HG03342 (cell line): ENCODE data around the gene CHPF.

Experiments
- ATAC-seq: cut with Tn5 transposase; IDR thresholded peaks from one replicate; pipeline ENCODE4 v1.9.1; 2021; ENCODE audit warnings: mild to moderate bottlenecking, moderate library complexity; ENCODE audit not compliant: unreplicated experiment

CHPF gene

GRCh38 chr2:219552382-219553167 is 9.0 kb upstream of the CHPF start:
- peak; percentile 93 for ATAC-seq

DNA sequence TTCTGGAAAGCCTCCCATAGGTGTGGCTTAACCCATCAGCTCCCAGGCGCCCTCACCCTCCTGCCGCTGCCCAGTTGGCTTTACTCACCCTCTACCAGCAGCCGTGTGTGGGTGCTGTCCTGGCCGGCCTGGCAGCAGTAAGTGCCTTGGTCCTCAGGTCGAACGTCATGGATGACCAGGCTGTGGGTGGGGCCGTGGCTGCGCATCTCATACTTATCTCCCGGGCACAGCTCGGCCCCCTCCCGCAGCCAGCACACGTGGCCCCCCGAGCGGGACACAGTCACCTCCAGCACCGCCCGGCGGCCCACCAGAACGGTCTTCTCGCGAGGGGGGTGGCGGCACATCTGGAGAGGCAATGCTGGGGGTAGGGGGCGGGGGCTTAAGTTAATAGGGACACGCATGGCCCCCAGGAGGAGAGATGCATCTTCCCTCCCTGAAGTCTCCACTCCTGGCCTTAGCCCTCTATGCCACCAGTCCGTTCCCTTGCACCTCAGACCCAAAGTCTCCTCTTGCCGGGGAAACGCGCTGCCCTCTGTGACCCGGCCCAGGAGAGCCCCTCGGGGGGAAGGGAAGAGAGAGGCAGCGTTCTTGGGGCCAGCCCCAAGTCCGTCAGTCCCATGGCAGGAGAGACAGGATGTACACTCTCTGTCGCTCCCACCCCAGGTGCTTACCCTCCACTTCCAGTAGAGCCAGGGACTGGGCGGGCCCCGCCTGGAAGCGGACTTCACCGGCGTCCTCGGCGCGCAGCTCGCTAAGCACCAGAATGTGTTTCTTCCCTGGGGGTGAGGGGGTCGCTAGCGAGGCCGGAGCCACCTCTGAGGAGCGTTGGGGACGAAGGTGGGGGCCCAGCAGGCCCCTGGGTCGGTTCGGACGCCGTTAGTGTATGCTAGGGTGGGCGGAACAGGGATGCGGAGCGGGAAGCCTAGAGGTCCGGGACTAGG is 8.1 kb upstream of the CHPF start:
- ATAC-seq = peak; percentile 17

DNA sequence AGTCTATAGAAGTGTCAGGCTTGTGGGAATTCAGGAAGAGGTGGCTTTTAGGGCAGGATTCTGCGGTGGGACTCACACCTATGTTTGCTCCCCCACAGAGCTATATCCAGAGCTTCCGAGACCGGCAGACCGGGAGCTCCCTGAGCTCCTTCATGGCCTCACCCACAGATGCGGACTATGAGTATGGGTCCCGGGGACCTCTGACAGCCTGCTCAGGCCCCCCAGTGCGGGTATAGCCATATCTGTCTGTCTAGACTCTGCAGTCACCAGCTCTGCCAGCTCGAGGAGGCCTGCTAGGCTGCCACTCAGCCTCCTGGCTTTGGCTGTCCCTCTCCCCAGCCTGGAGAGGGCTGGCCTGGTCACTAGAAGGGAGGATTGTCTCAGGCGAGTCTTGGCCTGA is 6.0 kb upstream of the CHPF start:
- no peak for ATAC-seq

- no peak for ATAC-seq
Observed at GRCh38 chr2:219548990-219549389, 5.4 kb upstream of the CHPF start.

DNA sequence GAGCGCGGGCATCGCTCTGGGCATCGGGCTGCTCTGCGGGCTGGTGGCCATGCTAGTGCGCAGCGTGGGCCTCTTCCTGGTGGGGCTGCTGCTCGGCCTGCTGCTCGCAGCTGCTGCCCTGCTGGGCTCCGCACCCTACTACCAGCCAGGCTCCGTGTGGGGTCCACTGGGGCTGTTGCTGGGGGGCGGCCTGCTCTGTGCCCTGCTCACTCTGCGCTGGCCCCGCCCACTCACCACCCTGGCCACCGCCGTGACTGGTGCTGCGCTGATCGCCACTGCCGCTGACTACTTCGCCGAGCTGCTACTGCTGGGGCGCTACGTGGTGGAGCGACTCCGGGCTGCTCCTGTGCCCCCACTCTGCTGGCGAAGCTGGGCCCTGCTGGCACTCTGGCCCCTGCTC is 4.0 kb upstream of the CHPF start:
- ATAC-seq = no peak

DNA sequence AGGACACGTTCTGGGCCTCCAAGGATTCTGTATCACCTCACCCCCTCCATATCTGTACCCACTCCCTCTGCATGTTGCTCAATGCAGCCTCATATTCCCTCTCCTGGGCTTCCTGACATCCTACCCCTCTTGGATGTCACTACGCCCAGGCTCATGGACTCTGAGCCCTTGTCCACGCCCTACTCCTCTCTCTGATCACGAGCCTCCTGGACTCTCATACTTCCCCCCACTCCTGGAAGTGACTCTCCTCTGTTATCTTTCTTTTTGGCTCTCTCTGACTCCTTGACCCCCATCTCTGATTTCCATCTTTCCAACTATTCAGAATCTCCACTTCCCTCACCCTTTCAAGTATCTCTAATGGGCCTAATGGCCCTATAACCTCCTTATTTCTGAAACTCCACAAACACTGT is 2.3 kb upstream of the CHPF start:
- ATAC-seq = no peak

DNA sequence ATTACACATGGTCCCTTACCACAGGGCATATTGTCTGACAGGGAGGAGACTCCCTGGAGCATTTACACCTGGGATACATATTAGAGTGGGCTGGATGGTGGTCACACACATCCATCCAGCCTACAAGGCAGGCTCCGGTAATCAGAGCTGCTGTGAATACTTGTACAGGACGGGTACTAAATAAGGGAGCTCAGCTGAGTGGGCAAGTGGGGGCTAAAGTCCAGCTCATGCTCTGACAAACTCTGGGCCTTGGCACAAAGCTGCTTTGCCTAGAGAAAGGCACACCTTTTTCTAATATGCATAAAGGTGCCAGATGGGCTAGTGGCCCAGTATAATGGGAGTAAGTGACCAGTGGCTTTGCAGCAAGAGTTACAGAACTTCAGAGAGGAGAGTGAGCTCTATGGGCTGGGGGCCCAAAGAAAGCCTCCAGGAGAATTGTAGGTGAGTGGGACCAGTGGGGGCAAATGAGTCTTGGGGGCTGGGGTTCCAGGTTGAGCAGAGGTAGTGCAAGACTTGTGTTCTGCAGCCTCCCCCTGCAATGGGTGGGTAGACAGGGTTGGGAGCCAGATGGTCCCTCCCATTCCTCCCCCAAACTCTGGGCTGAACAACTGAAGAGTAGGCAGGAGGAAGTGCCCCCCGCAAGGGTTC is 1.8 kb upstream of the CHPF start:
- no peak for ATAC-seq

DNA sequence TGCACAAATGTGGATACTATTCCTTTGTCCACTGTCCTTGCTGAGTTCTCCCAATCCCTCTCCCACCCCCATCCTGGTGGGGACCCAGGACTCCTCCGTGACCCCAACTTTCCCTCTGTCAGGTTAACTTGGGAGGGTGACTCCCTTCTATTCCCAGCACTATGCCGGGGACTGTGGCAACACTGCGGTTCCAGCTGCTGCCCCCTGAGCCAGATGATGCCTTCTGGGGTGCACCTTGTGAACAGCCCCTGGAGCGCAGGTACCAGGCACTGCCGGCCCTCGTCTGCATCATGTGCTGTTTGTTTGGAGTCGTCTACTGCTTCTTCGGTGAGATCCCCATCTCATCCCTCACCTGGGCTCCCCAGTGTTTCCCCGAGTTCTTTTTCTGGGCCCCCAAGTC is 958 bp upstream of the CHPF start:
- ATAC-seq = no peak

DNA sequence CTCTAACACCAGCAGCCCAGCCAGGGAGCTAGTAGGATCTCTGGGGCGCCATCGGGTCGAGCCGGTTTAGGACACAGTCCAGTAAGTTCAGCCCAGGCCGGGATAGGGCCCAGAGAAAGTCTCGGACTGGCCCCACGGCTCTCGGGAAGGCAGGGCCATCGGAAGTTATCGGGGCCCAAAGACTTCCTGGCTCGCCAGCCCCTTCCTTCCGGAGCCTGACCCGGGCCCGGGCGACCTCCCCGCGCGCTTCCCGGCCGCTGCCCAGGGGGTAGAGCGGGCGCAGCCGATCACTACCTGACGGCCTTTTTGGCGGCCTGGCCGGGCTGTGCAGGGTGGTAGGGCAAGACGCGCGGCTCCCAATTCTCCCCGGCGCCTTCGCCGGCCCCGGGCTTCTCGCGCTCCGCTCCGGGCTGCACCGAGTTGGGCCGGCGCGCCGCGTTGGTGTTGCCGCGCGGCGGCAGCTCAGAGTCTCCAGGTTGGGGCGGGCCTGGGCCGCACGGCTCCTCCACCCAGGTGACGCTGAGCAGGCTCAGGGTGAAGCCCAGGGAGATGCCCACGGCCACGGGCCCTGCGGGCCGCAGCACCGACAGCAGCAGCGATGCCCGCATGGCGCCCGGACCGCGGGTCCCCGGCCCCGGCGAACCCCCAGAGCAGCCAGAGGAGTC is 546 bp downstream of the CHPF start:
- peak; percentile 41 for ATAC-seq

DNA sequence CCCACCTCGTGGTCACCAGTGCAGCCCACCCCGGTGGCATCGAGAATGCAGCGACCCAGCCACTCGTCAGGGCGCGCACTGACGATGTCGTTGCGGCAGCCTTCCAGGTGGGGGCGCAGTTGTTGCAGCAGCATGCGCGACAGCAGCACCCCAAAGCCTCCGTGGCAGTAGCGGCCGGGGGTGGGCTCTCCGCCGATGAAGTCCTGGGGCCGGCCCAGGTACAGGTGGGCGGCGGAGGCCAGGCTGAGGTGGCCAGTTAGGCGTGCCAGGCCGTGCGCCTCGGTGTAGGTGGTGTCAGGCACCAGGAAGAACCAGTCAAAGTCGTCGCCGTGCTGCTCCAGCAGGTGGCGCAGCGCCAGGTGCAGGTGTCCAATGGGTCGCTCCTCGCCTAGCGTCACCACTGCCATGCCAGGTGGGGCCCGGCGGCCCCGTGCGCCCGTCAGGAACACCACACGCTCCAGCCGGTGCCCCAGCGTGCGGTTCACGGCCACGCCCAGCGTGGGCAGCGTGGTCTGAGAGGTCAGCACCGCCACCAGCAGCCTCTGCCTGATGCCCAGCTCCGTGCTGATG is 1.9 kb downstream of the CHPF start:
- peak; percentile 42 for ATAC-seq

DNA sequence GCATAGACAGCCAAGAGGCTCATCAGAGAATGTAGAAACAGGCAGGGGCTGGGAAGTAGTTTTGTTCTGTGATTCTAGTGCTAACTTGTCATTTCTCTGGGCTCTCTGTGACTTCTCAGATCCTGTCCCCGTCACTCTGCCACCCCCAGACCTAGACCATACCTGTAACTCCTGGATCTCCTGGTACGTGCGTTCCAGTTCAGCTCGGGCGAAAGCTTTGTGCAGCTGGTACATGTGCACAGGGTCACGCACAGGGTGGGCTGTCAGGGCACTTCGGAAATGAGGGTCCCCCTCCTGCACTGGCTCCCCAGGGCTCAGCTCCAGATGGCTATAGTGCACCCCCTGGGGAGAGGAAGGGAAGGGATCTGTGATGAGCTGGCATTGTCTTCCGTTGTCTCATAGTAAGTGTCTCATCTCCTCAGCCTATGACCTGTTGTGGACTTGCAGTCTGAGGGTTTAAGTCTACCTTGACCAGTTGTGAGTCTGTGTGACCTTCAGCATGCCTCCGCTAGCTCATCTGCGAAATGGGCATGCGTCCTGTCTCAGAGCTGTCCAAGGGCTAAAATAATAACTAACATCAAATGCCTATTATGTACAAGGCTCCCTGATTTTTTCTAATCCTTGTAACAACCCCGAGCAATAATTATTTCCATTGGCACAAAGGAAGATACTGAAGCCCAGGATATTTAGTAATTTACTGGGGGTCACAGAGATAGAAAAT is 2.7 kb downstream of the CHPF start:
- ATAC-seq = no peak

DNA sequence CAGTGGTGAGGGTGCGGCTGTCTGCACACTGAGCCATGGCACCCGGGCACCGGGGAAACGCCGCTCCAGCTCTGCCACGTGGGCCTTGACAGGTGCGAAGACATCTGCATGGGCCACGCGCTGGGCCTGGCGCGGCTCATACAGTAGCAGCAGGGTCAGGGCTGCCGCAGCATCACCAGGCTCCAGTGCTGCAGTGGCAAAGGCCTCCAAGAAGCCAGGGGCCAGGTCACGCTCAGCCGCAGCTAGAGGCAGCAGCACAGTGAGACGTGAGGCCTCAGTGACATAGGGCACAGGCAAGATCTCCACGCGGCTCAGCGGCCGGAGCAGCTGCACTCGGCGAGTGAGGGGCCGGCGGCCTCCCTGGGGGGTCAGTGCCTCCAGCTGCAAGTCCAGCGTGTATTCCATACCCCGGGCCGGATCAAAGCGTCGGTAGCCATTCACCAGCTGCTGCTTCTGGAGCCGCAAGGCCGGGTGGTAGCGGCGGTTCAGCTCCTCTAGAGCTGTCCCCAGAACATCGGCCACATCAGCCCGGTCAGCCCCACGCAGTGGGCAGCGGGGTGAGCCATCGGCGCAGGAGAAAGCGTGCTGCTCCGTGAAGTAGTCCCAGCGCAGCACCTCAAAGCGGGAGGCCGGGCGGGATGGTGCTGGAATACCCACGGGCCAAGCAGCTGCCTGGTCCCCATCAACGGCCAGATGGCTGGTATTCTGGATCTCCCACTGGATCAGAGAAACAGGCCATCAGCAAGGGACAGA is 3.5 kb downstream of the CHPF start:
- ATAC-seq = no peak

- no peak for ATAC-seq
Observed at GRCh38 chr2:219538956-219539788, 4.4 kb downstream of the CHPF start.

DNA sequence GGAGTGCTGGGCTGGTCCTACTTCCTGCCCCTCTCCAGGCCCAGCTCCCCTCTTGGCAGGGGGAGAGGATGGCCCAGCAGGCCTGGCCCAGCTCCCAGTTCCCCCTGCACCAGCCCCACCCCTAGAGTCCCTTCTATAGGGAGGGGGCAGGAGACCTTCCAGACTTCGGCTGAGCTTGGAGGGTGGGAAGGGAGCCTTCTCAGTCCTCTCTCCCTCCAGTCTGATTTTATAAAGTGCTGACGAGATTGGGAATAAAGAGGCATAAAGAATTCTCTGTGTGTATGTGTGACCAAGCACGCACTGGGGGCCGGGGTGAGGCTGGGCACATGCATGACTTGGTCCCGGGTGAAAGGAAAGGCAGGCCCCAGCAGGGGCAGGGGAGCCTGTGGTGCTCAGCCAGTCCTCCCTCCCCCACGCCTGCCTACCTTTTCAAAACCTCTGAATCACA is 5.1 kb downstream of the CHPF start:
- ATAC-seq = no peak

GRCh38 chr2:219537657-219538488 is 5.7 kb downstream of the CHPF start:
- no peak for ATAC-seq

GRCh38 chr2:219536967-219537366 is 6.6 kb downstream of the CHPF start:
- no peak for ATAC-seq

DNA sequence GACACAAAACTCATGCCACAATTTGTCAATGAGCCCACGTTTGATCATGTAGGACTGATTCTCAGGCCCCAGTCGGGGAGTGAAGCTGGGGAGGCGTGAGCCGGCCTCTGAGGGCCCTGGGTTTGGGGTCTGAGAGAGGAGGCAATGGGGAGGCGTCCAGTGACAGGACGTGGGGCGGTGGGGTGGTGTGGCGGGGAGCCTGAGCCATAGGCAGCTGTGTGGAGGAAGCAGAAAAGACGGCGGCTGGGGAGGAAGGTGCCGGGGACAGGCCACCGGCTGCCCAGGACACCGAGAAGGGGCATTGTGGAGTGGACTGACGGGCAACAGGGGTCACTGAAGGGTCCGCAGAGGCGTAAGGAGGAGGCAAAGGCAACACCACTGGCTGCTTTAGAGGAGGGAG is 7.2 kb downstream of the CHPF start:
- ATAC-seq = no peak
